Ecto neural progenitor cell (in vitro differentiated cells): ENCODE data around the gene MGAT3.

Experiments
- DNase-seq: peaks from one replicate; pipeline ENCODE4 v3.0.0-alpha.2; 2018; ENCODE audit warnings: low spot score

MGAT3 gene

GRCh38 chr22:39530116-39530515 is 73.3 kb downstream of the MGAT3 start:
- no peak for DNase-seq

- no peak for DNase-seq
Observed at GRCh38 chr22:39530692-39531331, 74.0 kb downstream of the MGAT3 start.

- peak; percentile 98 for DNase-seq
Observed at GRCh38 chr22:39532215-39533073, 75.6 kb downstream of the MGAT3 start, which contains the start of gene RPS19BP1. RPS19BP1 (minus strand) TSS chr22:39532748; CDS start chr22:39532738, 10 bp downstream.

- no peak for DNase-seq
Observed at GRCh38 chr22:39534092-39534506, 77.3 kb downstream of the MGAT3 start.

GRCh38 chr22:39534591-39535356 is 78.0 kb downstream of the MGAT3 start:
- DNase-seq = peak; percentile 94

GRCh38 chr22:39535357-39535725 is 78.5 kb downstream of the MGAT3 start:
- no peak for DNase-seq

GRCh38 chr22:39535831-39536449 is 79.1 kb downstream of the MGAT3 start:
- DNase-seq = no peak

GRCh38 chr22:39536711-39537110 is 79.9 kb downstream of the MGAT3 start:
- no peak for DNase-seq

GRCh38 chr22:39537975-39538374 is 81.2 kb downstream of the MGAT3 start:
- no peak for DNase-seq
